Keratinocyte (primary cell): ENCODE measurements around the gene HIVEP2. TPM values are rescaled to one million over a fixed set of nuclear protein-coding genes. Genes with fewer than 3 reads are reported as not detected.

ENCODE experiments used
- DNase-seq: peaks from one replicate; pipeline ENCODE4 v3.0.0-alpha.2; 2011; ENCODE audit warnings: low read depth, missing footprints, low spot score
- FAIRE-seq: peaks from 2 replicates; lab custom pipeline; 2011; peaks lifted over from hg19 to GRCh38; lab: Jason Lieb, UNC
- H2AFZ ChIP-seq: 2 replicates; pipeline ENCODE4 v1.6.0; 2012; ENCODE audit warnings: low read length, control low read depth, inconsistent platforms; ENCODE audit not compliant: control insufficient read depth
- H3K27ac ChIP-seq: 2 replicates; pipeline ENCODE4 v1.5.1; 2011; ENCODE audit warnings: low read length; ENCODE audit not compliant: control insufficient read depth, insufficient read depth
- H3K27me3 ChIP-seq: 3 replicates; pipeline ENCODE4 v1.6.0; 2011; ENCODE audit warnings: low read length; ENCODE audit not compliant: control insufficient read depth, insufficient read depth; ENCODE audit errors: extremely low read depth
- H3K36me3 ChIP-seq, 2 experiments: 2 replicates in 1 of 2; 3 replicates in 1 of 2; pipeline ENCODE4 v1.5.1; 2011; ENCODE audit warnings: low read length in 2 of 2, mild to moderate bottlenecking in 1 of 2; ENCODE audit not compliant: control insufficient read depth in 2 of 2, insufficient read depth in 2 of 2; ENCODE audit errors: extremely low read depth in 1 of 2
- H3K4me1 ChIP-seq: 3 replicates; pipeline ENCODE4 v1.5.1; 2011; ENCODE audit warnings: low read length; ENCODE audit not compliant: control insufficient read depth, insufficient read depth; ENCODE audit errors: extremely low read depth
- H3K4me2 ChIP-seq: 3 replicates; pipeline ENCODE4 v1.6.0; 2011; ENCODE audit warnings: low read depth, low read length; ENCODE audit not compliant: control insufficient read depth, insufficient read depth; ENCODE audit errors: extremely low read depth
- H3K4me3 ChIP-seq, 3 experiments: fragments of 200-600 bp in 1 of 3; sonication (generic) in 1 of 3; 2 replicates in 2 of 3; 3 replicates in 1 of 3; pipeline ENCODE4 v1.5.1; 2011 to 2016; ENCODE audit warnings: low read length in 3 of 3, mild to moderate bottlenecking in 3 of 3, control low read depth in 2 of 3, inconsistent platforms in 1 of 3, low read depth in 1 of 3, mixed read lengths in 1 of 3, mixed run types in 1 of 3, moderate library complexity in 1 of 3; ENCODE audit not compliant: control insufficient read depth in 2 of 3, insufficient read depth in 2 of 3; ENCODE audit errors: extremely low read depth in 1 of 3
- H3K79me2 ChIP-seq: 2 replicates; pipeline ENCODE4 v1.6.0; 2012; ENCODE audit warnings: low read length; ENCODE audit not compliant: control insufficient read depth, insufficient read depth
- H3K9ac ChIP-seq: 3 replicates; pipeline ENCODE4 v1.6.0; 2011; ENCODE audit warnings: low read length; ENCODE audit not compliant: control insufficient read depth, insufficient read depth; ENCODE audit errors: extremely low read depth
- H3K9me1 ChIP-seq: 3 replicates; pipeline ENCODE4 v1.6.0; 2011; ENCODE audit warnings: low read length; ENCODE audit not compliant: control insufficient read depth, insufficient read depth; ENCODE audit errors: extremely low read depth
- H3K9me3 ChIP-seq: 2 replicates; pipeline ENCODE4 v1.5.1; 2012; ENCODE audit warnings: low read depth, low read length; ENCODE audit not compliant: control insufficient read depth
- H4K20me1 ChIP-seq: 3 replicates; pipeline ENCODE4 v1.6.0; 2011; ENCODE audit warnings: low read length; ENCODE audit not compliant: control insufficient read depth, insufficient read depth; ENCODE audit errors: extremely low read depth
- CTCF ChIP-seq, 3 experiments: IDR thresholded peaks in 1 of 3; conservative IDR thresholded peaks in 1 of 3; optimal IDR thresholded peaks in 1 of 3; 2 replicates in 2 of 3; 3 replicates in 1 of 3; pipeline versions ENCODE3 to v1.5.1; 2011; ENCODE audit warnings: low read length in 3 of 3, mild to moderate bottlenecking in 3 of 3, moderate library complexity in 2 of 3, control low read depth in 1 of 3, inconsistent platforms in 1 of 3; ENCODE audit not compliant: insufficient read depth in 2 of 3; ENCODE audit errors: extremely low read depth in 1 of 3
- EZH2 ChIP-seq: IDR thresholded peaks from one replicate; pipeline ENCODE4 v1.6.1; 2012; ENCODE audit warnings: inconsistent platforms, mild to moderate bottlenecking, low read length, moderate library complexity
- dilution Hi-C: fragments of 300-500 bp; cut with MboI; formaldehyde crosslinking; loops from one replicate; pipeline ENCODE4 v1.7.0; 2020; ENCODE audit warnings: low sequenced_read_pairs; ENCODE audit not compliant: extremely low pct_ligation_motif_present
- polyA plus RNA-seq, 5 experiments: library from polyadenylated mRNA; depleted of rRNA in 3 of 5; stranded (reverse) in 3 of 5; stranded (forward) in 1 of 5; unstranded in 1 of 5; fragments of >200 nt; gene quantifications; 1 replicate in 1 of 5; 2 replicates in 3 of 5; 3 replicates in 1 of 5; pipeline versions ENCODE4 v1.2.1 to v1.2.3, GENCODE V29; 2011 to 2012; ENCODE audit warnings: missing spikeins in 2 of 5, low read depth in 1 of 5, low replicate concordance in 1 of 5

Gene HIVEP2
- polyA plus RNA-seq, 1 donor (not counting 4 experiments of a cell fraction or from before 2014, with no cell fraction given), result 8.9 TPM

- H2AFZ ChIP-seq, result no peak overlapping the region
- peaks cover 4% of the 10 kb centered on the region for H3K4me1 ChIP-seq
- no peak overlapping the region for H3K4me2 ChIP-seq
- H3K4me3 ChIP-seq, result no peak overlapping the region
- H3K9me3 ChIP-seq, result no peaks in the 10 kb centered on the region
- TF ChIP-seq EZH2 (no peak), CTCF (optimal IDR thresholded peaks at IDR 0.05 in 1 of 3, IDR thresholded peaks at IDR 0.05 in 1 of 3, conservative IDR thresholded peaks at IDR 0.05 in 1 of 3; ENCODE audit: extremely low read depth in 1 of 3, insufficient read depth in 2 of 3, low read length in 3 of 3) (no peak)
- no peak overlapping the region for H3K27ac ChIP-seq
- H3K27me3 ChIP-seq, result no peaks in the 10 kb centered on the region
- H3K9me1 ChIP-seq, result no peaks in the 10 kb centered on the region
- dilution Hi-C loops, result no loop called here
- no peaks in the 10 kb centered on the region for H3K79me2 ChIP-seq
- H4K20me1 ChIP-seq, result no peaks in the 10 kb centered on the region
- H3K9ac ChIP-seq, result no peak overlapping the region
- H3K36me3 ChIP-seq, result peaks cover 2 to 7% of the 10 kb centered on the region in 2 experiments
- DNase-seq (no peak), FAIRE-seq (no peak)
Observed at GRCh38 chr6:142751452-142751851, 193.5 kb downstream of the HIVEP2 start.

DNA sequence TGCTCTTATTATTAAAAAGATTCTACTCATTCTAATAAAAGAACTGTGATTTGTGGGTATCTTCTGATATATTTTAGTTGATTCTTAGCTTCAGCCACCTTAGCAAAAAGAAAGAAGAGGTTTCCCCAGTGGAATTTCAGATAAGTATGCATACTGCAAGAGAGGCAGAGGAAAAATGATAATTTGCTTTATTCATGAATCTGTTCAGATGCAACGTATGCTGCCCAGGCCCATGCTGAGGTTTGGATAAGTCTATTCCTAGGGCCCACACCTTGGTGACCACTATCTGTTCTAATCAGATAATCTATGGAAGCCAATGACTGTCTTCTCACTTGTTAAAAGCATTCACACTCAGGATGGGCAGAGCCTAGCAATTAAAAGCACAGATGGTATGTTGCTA, 194.0 kb downstream of the HIVEP2 start:
- FAIRE-seq, result no peak
- no peak for DNase-seq
- no peak overlapping the region for H3K4me2 ChIP-seq
- no peak for TF ChIP-seq EZH2
- no peak for TF ChIP-seq CTCF (optimal IDR thresholded peaks at IDR 0.05 in 1 of 3, IDR thresholded peaks at IDR 0.05 in 1 of 3, conservative IDR thresholded peaks at IDR 0.05 in 1 of 3; ENCODE audit: extremely low read depth in 1 of 3, insufficient read depth in 2 of 3, low read length in 3 of 3)
- H3K9me3 ChIP-seq, result no peaks in the 10 kb centered on the region
- H3K27me3 ChIP-seq, result no peaks in the 10 kb centered on the region
- H3K27ac ChIP-seq, result no peak overlapping the region
- H2AFZ ChIP-seq, result no peak overlapping the region
- no peaks in the 10 kb centered on the region for H4K20me1 ChIP-seq
- no peak overlapping the region for H3K4me3 ChIP-seq
- no peaks in the 10 kb centered on the region for H3K79me2 ChIP-seq
- dilution Hi-C loops, result no loop called here
- H3K9me1 ChIP-seq, result no peaks in the 10 kb centered on the region
- peaks cover 2 to 4% of the 10 kb centered on the region in 2 experiments for H3K36me3 ChIP-seq
- H3K4me1 ChIP-seq, result no peaks in the 10 kb centered on the region
- H3K9ac ChIP-seq, result no peak overlapping the region
